ENCODE data around the gene MRPL27. TPM values are rescaled to one million over a fixed set of nuclear protein-coding genes. Genes with fewer than 3 reads are reported as not detected.
A peak's percentile ranks its signal among the peaks of the same experiment; 100 is the strongest.

MRPL27 gene
- total RNA-seq, 1 donor from 2014 or later: 42.3 TPM

- DNase-seq: no peak
Observed at GRCh38 chr17:50386510-50386909, 13.5 kb upstream of the MRPL27 start.

GRCh38 chr17:50382931-50383330 is 9.9 kb upstream of the MRPL27 start:
- no peak for DNase-seq

DNA sequence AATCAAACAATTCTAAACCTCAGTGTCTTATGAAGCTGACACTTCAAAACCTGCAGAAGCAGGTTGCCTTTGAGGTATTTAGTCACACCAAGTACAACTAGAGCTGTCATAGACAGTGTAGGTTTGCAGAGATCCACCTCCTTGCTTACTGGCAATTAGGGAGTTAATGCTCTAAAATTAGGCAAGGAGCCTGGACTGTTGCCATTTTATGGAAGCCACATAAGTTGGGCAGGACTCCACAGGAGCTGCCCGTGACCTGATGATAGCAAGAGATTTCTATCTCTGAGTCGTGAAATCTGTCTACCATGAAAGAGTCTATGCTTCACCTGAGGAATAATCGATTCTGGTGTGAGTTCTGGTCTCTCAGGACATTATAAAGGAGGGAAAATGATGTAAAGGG is 8.9 kb upstream of the MRPL27 start:
- DNase-seq: no peak

DNA sequence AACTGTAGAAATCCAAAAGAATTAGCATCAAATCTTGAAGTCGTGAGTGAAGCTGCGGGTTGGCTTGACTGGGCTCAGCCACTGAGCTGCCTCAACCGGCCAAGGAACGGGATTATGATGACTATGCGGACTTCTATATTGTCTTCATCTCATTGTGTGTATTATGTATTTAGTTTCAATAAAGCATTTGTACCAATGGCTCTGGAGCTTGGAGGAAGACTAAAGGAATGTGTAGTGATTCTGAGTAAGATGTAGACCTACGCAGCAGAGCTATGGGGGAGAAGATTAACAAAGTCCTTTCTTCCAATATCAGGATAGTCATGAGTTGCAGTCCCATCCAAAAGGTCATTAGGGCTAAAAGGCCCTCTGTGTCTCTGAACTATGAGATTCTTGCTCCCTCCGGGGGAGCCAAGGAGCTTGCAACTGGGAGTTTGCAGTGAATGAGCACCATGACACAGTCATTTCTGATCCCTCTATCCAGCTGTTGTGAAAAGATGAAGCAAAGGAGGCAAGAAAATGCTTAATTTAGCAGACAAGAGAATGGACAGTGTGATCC is 8.4 kb upstream of the MRPL27 start:
- no peak for DNase-seq

DNA sequence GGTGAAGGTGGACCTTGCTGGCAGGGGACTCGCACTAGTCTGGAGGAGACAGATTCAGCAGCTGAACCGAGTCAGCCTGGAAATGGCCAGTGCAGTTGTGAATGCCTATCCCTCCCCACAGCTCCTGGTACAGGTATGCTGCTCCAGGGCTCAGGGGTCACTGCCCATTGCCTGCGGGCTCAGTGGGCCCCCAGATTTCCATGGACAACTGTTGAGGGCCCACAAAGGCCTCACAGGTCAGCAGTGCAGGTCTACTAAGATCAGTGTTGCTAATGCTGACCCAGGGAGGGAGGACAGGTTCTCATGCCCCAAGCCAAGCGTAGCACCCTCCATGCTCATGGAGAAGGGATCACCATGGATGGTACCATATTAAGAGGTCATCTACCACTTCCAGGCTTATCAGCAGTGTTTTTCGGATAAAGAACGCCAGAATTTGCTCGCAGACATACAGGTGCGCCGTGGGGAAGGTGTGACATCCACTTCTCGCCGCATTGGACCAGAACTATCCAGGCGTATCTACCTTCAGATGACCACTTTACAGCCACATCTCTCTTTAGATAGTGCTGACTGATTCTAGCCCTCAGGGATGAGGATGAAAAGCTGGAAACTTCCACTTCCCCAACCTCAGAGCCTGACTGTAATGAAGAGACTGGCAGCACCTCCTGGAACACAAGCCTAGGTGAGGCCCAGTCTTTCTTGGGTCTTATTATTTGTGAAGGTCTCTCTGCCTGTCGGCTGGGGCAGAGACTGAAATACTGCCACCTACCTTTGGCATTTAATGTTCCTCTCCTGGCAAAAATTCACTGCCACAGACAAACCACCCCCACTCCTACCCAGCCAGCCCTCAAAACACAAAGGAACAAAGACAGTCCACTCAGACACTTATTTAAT is 7.6 kb upstream of the MRPL27 start:
- DNase-seq: no peak

DNA sequence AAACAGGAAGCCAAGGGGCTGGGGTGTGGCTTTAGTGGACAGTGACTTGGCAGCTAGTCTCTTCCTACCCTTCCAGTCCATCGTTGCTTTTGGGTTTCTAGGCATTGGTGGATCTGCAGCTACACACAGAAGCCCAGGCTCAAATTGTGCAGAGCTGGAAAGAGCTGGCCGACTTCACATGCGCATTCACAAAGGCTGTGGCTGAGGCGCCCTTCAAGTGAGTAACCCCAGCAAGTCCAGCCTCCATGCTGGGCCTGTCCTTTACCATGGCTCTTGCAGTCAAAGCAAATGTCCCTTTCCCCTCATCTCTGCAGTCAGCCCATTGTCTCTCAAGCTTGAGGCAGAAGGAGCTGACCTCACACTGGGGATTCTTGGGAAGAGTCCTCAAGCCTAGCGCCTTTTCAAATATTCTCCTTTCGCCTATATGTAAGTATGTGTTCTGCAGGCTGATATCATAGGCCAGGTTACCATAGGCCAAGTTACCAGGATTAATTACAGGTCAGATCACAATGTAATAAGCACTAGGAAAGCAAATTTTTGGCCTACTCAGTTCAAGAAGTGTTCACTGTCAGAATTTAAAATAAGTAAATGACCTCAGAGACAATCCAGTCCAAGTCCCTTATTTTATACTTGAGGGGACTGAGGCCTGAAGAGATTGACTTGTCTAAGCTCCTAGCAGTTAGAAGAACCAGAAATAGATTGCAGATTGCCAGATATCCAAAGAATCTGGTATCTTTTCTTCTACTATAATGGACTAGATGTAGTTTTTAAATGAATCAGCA is 6.6 kb upstream of the MRPL27 start:
- DNase-seq: no peak

DNA sequence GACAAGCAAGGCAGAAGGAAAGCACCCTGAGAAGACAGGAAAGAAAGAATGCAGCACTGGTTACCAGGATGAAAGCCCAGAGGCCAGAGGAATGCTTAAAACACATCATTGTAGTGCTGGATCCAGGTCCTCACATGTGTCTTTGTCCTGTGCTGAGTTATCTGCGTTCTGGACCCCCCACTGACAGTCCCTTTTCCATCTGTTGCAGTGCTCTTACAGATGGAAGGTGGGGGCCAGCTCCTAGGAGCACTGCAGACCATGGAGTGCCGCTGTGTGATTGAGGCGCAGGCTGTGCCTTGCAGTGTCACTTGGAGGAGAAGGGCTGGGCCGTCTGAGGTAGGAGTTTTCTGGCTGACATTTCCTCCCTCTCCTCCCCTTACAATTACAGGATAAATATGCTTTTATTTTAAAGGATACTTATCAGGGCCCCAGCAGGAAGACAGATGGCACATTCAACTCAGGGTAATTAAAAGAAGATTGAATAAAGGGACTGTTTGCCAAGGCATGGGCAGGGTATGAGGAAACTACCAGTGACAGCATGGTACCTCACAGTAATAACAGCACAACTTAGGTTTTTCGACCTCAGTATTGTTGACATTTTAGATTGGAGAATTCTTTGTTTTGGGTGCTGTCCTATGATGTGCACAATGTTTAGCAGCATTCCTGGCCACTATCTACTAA is 3.0 kb upstream of the MRPL27 start:
- no peak for DNase-seq

DNA sequence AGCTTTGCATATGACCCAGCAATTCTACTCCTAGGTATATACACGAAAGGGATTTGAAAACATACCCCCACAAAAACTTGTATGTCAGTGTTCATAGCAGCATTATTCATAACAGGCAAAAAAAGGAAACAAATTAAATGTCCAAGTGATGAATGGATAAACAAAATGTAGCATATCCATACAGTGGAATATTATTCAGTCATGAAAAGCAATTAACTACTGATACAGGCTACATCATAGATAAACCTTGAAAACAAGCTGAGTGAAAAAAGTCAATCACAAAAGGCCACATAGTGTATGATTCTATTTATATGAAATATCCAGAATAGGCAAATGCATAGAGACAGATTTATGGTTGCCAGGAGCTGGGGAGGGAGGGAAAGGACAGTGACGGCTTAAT is 721 bp upstream of the MRPL27 start:
- no peak for DNase-seq

DNA sequence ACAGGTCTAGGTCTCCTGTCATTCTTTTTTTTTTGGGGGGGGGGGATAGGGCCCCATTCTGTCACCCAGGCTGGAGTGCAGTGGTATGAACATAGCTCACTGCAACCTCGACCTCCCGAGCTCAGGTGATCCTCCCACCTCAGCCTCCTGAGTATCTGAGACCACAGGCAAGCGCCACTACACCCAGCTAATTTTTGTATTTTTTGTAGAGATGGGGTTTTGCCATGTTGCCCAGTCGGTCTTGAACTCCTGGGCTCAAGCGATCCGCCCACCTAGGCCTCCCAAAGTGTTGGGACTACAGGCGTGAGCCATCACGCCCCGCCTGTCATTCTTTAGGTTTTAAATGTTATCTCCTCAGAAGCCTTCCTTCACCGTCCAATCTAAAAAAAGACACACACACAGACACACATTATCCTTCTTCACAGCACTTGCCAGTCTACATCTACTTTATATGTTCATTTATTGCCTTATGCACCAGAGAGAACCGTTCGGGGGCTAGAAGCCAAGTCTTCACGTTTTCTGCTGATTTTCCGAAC is 694 bp downstream of the MRPL27 start:
- no peak for DNase-seq

DNA sequence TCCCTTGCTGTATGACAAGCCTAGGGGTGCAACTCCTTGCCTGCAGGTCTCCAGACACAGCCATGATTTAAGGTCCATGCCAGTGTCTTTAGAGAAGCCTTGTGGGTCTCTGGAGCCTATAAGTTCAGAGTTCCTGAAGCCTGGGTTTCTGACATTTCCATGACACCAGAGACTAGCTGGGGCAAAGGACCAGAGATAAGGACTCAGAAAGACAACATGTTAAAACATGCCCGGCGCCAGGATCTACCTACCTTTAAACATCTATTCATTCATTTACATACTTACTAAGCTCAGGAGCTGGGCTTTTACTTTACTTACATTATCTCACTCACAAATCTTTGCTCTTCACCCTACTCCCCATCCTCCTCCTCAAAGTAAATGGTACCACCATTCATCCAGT is 1.5 kb downstream of the MRPL27 start:
- DNase-seq: no peak

DNA sequence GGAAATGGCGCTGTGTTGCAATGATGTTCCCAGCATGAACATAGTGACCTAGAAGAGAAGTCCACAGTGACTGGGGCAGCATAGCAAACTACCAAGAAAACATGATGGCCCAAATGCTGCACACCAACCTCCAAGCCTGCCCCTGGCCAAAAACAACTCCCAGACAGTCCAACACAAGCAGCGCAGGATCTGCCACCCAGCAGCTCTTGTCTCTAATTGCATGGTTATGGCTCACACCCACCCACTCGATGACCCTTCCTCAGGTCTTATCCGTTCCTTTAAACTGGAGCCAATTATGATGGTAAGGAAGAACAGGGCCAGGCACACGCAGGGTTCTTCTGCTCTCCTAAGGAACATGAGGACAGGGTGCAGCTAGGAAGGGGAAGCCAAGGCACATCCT is 2.9 kb downstream of the MRPL27 start:
- no peak for DNase-seq

DNA sequence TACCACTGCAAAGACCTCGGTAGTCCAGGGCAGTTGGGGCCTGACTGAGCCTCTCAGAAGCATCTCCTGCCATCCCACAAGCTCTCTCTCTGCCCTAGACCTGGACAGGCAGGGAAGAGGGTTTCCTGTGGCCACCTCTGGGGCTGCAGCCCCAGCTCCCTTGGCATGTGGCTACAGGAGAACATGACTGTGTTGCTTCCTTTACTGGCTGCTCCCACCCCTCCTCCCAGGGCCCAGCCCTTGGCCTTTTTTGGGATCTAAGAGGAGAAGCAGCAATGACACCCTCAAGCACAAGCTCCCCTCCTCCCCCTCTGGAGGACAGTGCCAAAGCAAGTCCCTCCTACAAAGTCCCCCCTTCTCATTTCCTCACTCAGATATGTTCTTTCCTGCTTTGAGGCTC is 5.6 kb downstream of the MRPL27 start:
- DNase-seq: no peak

- DNase-seq: no peak
Observed at GRCh38 chr17:50365649-50366393, 7.2 kb downstream of the MRPL27 start.

DNA sequence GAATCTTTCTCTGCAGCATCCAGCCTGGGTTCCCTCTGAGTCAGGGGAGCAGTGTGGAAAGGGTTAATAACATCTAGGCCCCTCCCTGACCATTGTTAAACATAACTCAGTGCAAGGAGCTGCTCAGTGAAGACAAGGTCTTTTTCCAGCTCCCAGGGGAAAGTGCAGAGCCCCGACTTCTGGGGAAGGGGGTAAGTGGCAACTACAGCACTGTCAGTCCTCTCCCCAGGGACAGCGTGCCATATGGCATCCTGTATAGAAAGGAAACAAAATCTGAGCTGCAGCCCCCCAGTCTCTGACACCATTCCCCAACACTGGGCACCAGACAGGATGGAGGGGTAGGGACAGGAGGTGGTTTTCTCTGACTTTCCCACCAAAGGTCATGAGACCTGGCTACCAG is 7.8 kb downstream of the MRPL27 start:
- no peak for DNase-seq

- DNase-seq: no peak
Observed at GRCh38 chr17:50364715-50365114, 8.3 kb downstream of the MRPL27 start.

DNA sequence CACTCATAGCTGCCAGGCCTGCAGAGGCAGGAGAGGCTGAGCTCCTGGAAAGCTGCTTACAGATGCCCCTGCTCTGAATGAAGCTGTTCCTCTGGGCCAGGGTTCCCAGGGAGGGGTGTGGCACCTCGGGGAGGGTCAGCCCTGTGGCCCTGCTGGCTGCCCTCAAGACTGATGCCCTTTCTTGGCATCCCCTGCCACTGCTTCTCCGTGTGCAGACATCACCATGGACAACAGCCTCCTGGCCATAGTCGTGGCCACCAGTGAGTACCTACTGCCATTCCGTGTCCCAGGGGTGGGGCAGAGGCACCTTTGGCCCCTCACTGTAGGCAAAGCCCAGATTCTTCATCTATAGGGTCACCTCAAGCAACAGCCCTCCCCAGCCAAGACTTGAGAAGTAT is 8.9 kb downstream of the MRPL27 start:
- DNase-seq: no peak

GRCh38 chr17:50363217-50364060 is 9.5 kb downstream of the MRPL27 start:
- no peak for DNase-seq

DNA sequence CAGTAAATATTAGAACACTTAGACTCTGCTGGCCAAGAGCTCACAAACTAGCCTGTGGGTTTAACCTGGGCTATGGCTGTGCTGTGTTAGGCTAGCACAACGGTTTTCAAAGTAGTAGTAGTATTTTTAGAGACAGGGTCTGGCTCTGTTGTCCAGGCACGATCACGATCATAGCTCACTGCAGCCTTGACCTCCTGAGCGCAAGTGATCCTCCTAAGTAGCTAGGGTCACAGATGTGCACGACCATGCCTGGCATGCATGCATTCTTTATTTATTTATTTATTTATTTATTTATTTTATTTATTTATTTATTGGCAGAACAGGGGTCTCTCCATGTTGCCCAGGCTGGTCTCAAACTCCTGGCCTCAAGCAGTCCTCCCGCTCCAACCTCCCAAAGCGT is 10.3 kb downstream of the MRPL27 start:
- no peak for DNase-seq

- DNase-seq: peak; percentile 20
Observed at GRCh38 chr17:50361561-50362480, 11.2 kb downstream of the MRPL27 start.

Data from skin of body (tissue), 2 donors.